Breast epithelium (tissue), 4 donors: ENCODE results near the gene ACTR2. TPM values are rescaled to one million over a fixed set of nuclear protein-coding genes. Genes with fewer than 3 reads are reported as not detected.
A peak's percentile ranks its signal among the peaks of the same experiment; 100 is the strongest.
"Not testable (repeated sequence)": the region's sequence is repeated elsewhere in the genome, so short reads cannot be mapped to it uniquely, and the experiment has no call there.

Experiments used
- DNase-seq, 2 donors: peaks; one replicate each; pipeline ENCODE4 v3.0.0-alpha.2; 2019; ENCODE audit warnings: low spot score in 2 of 2
- H3K27ac ChIP-seq, 2 donors: fragments of 200-600 bp; sonication (generic) in 1 of 2; one replicate each; pipeline ENCODE4 v1.5.1; 2016 to 2019; ENCODE audit warnings: mild to moderate bottlenecking in 1 of 2
- H3K27me3 ChIP-seq, 2 donors: fragments of 200-600 bp; sonication (generic) in 1 of 2; one replicate each; pipeline versions ENCODE4 v1.5.1 to v1.6.0; 2017 to 2019; ENCODE audit warnings: control low read depth in 1 of 2, mild to moderate bottlenecking in 1 of 2
- H3K36me3 ChIP-seq: fragments of 200-600 bp; one replicate; pipeline ENCODE4 v1.5.1; 2019
- H3K4me1 ChIP-seq, 2 donors: fragments of 200-600 bp; sonication (generic); one replicate each; pipeline ENCODE4 v1.5.1; 2016 to 2019; ENCODE audit warnings: control low read depth in 1 of 2
- H3K4me3 ChIP-seq, 3 donors: fragments of 200-600 bp; sonication (generic); 1 replicate in 2 of 3; 2 replicates in 1 of 3; pipeline ENCODE4 v1.5.1; 2016 to 2019; ENCODE audit warnings: mild to moderate bottlenecking in 3 of 3, moderate library complexity in 2 of 3
- H3K9me3 ChIP-seq, 2 donors: fragments of 200-600 bp; sonication (generic) in 1 of 2; one replicate each; pipeline ENCODE4 v1.5.1; 2016 to 2019; ENCODE audit warnings: control low read depth in 1 of 2
- POLR2A ChIP-seq: fragments of 450-650 bp; IDR thresholded peaks from one replicate; pipeline ENCODE4 v1.6.1; 2016; ENCODE audit warnings: antibody characterized with exemption, mild to moderate bottlenecking, moderate library complexity
- POLR2AphosphoS5 ChIP-seq, 3 donors: sonication (generic); formaldehyde crosslinking; IDR thresholded peaks; one replicate each; pipeline ENCODE4 v1.6.1; 2017; ENCODE audit warnings: antibody characterized with exemption in 3 of 3
- intact Hi-C: fragments of 100-400 bp; cut with DNase I; formaldehyde crosslinking; loops from one replicate; pipeline ENCODE4 v1.15.1; 2023; ENCODE audit warnings: low total_unique reads
- total RNA-seq, 3 donors: library from RNA; depleted of rRNA; stranded (reverse); fragments of >200 nt; gene quantifications; one replicate each; pipeline ENCODE4 v1.1.0, GENCODE V29; 2016
- TF ChIP-seq, protein P1 (sequence below), 3 donors: fragments of 450-650 bp; IDR thresholded peaks; one replicate each; pipeline ENCODE4 v1.5.1; 2016 to 2017; ENCODE audit warnings: antibody characterized with exemption in 3 of 3, mild to moderate bottlenecking in 3 of 3, moderate library complexity in 3 of 3

The ACTR2 gene
- total RNA-seq, 3 donors from 2014 or later = 74.7 to 98.4 (median 75.1) TPM

DNA sequence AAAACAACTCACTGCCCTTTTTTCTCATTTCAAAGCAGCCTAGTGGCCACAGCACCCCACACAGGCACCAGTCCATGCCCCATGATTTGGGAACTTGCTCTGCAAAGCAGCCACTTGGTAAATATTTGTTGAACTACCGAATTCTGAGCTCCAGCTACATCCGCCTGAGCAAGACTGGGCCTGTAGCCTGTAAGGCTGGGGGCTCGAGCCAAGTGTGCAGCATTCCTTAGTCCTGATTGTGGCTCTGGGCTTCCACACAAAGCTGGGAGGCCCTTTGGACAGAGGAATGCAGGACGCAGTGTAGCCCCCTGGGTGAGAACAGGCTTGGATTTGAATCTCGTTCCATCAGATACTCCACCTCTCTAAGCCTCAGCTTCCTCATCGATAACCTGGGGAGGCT is 88.4 kb downstream of the ACTR2 start:
- H3K36me3 ChIP-seq = peaks cover 4% of the 10 kb centered on the region
- no peaks in the 10 kb centered on the region for H3K27me3 ChIP-seq
- TF ChIP-seq POLR2AphosphoS5 (IDR thresholded peaks at IDR 0.05) = peak; percentile 26 to 49 (median 40)
- no peak for TF ChIP-seq POLR2A
- TF ChIP-seq, protein P1, sequence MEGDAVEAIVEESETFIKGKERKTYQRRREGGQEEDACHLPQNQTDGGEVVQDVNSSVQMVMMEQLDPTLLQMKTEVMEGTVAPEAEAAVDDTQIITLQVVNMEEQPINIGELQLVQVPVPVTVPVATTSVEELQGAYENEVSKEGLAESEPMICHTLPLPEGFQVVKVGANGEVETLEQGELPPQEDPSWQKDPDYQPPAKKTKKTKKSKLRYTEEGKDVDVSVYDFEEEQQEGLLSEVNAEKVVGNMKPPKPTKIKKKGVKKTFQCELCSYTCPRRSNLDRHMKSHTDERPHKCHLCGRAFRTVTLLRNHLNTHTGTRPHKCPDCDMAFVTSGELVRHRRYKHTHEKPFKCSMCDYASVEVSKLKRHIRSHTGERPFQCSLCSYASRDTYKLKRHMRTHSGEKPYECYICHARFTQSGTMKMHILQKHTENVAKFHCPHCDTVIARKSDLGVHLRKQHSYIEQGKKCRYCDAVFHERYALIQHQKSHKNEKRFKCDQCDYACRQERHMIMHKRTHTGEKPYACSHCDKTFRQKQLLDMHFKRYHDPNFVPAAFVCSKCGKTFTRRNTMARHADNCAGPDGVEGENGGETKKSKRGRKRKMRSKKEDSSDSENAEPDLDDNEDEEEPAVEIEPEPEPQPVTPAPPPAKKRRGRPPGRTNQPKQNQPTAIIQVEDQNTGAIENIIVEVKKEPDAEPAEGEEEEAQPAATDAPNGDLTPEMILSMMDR (IDR thresholded peaks at IDR 0.05) = peak in 1 of 3 donors; percentile 21
- DNase-seq = peak; percentile 74 to 90
- no peak overlapping the region for H3K4me3 ChIP-seq
- peak overlapping the region; percentile 87 to 92 for H3K27ac ChIP-seq
- intact Hi-C loops = no loop called here
- no peaks in the 10 kb centered on the region for H3K4me1 ChIP-seq
- no peaks in the 10 kb centered on the region for H3K9me3 ChIP-seq

DNA sequence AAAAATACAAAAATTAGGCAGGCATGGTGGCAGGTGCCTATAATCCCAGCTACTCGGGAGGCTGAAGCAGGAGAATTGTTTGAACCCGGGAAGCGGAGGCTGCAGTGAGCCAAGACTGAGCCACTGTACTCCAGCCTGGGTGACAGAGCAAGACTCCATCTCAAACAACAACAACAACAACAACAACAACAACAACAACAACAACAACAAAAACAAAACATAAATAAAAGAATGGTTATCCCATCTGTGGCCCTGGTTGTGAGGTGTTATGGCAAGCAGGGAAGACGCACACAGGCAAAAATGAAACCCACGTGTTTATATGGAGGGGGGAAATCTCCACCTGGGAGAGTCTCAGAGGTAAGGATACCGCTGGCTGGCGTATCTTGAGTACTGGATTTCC is 89.7 kb downstream of the ACTR2 start:
- intact Hi-C loops, H3K4me3 ChIP-seq, DNase-seq, H3K27me3 ChIP-seq, H3K36me3 ChIP-seq, H3K4me1 ChIP-seq, H3K9me3 ChIP-seq: not testable (repeated sequence)
- peak overlapping the region; percentile 87 to 92 for H3K27ac ChIP-seq

DNA sequence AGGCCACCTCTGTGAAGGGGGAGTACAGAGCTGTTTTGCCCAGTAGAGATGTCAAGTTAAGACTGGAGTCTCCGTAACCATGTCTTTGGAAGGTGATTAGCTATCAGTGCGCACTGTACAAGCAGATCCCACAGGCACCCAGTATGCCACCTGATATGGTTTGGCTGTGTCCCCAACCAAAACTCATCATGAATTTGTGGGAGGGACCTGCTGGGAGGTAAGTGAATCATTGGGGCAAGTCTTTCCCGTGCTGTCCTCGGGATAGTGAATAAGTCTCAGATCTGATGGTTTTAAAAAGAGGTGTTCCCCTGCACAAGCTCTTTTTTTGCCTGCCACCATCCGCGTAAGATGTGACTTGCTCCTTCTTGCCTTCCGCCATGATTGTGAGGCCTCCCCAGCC is 90.2 kb downstream of the ACTR2 start:
- no peaks in the 10 kb centered on the region for H3K4me1 ChIP-seq
- intact Hi-C loops = no loop called here
- no peak for DNase-seq
- peak overlapping the region; percentile 87 to 92 for H3K27ac ChIP-seq
- no peaks in the 10 kb centered on the region for H3K27me3 ChIP-seq
- H3K9me3 ChIP-seq = no peaks in the 10 kb centered on the region
- TF ChIP-seq POLR2A (no peak), POLR2AphosphoS5 (IDR thresholded peaks at IDR 0.05) (no peak)
- TF ChIP-seq, protein P1 (IDR thresholded peaks at IDR 0.05) = no peak
- no peak overlapping the region for H3K4me3 ChIP-seq
- H3K36me3 ChIP-seq = peaks cover 4% of the 10 kb centered on the region

DNA sequence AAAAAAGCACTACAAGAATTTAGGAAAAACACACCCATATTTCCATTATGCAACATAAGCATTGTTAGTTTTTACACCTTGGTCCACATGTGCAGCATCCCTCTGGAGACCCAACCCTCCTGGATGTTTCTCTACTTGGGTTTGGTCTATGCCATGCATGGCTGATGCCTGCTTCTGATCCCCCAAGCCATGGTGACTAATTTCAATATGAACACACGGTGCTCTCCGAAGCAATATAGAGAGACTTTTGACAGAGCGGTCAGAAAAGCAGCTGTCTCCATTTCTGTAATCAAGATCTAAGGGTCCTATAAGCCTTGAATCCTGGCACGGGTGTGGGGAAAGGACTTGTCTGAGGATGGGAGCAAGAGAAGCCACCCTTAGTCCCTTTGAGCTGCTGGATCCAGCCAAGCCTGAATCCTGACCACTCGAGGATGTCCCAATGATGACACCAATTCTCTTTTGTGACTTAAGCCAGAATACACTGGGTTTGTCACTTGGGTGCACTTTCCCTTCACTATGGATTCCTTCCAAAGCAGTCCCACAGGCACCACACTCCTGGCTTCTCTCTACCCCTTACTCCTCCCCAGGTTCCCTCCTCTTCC is 91.5 kb downstream of the ACTR2 start:
- no peaks in the 10 kb centered on the region for H3K27me3 ChIP-seq
- DNase-seq = no peak
- no peaks in the 10 kb centered on the region for H3K36me3 ChIP-seq
- H3K4me3 ChIP-seq = no peak overlapping the region
- peak overlapping the region; percentile 61 to 84 for H3K27ac ChIP-seq
- intact Hi-C loops = no loop called here
- no peaks in the 10 kb centered on the region for H3K4me1 ChIP-seq
- no peaks in the 10 kb centered on the region for H3K9me3 ChIP-seq
- no peak for TF ChIP-seq POLR2AphosphoS5 (IDR thresholded peaks at IDR 0.05)
- TF ChIP-seq, protein P1 (IDR thresholded peaks at IDR 0.05) = no peak
- no peak for TF ChIP-seq POLR2A

DNA sequence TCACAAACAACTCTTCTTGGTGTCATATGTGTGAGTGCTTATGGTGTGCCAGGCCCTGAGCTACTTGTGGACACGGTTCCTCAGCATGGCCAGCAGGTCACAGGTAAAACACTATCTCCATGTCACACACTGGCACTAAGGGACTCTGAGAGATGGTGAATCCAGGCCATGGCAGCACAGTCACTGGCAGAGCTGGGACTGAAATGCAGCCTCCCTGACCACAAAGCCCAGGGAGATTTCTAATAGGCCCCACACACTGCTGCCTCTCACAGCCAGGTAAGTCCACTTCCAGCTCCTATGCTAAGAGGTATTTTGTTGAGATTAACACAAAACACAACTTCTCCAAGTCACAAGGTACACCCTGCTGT is 92.0 kb downstream of the ACTR2 start:
- Histone ChIP-seq H3K4me3 (no peak overlapping the region), H3K4me1 (no peaks in the 10 kb centered on the region), H3K9me3 (no peaks in the 10 kb centered on the region), H3K27me3 (no peaks in the 10 kb centered on the region), H3K36me3 (no peaks in the 10 kb centered on the region), H3K27ac (peak overlapping the region; percentile 61 to 84)
- TF ChIP-seq, protein P1 (IDR thresholded peaks at IDR 0.05) = no peak
- TF ChIP-seq POLR2AphosphoS5 (IDR thresholded peaks at IDR 0.05) (no peak), POLR2A (no peak)
- intact Hi-C loops = no loop called here
- no peak for DNase-seq
